ENCODE measurements around the gene CHMP5. TPM values are rescaled to one million over a fixed set of nuclear protein-coding genes. Genes with fewer than 3 reads are reported as not detected.

CHMP5 gene
- total RNA-seq, 1 experiment from 2014 or later, result 47.6 TPM

GRCh38 chr9:33264003-33264472 is 811 bp upstream of the CHMP5 start:
- Histone ChIP-seq H2BK15ac (ENCODE audit: low read depth, low read length) (no peak overlapping the region), H3K23ac (ENCODE audit: insufficient read length, low read depth, low read length) (no peak overlapping the region), H3K9ac (ENCODE audit: extremely low read depth, insufficient read length, low read length) (peak overlapping the region; percentile 44), H2BK12ac (ENCODE audit: insufficient read length, low read depth, low read length) (no peak overlapping the region), H3K4me2 (ENCODE audit: insufficient read depth, insufficient read length, low read length) (peak overlapping the region; percentile 59), H3K79me2 (ENCODE audit: insufficient read depth, low read length) (peaks cover 16% of the 10 kb centered on the region; the same call in 1 of the 2 replicates), H3K4me1 (ENCODE audit: insufficient read depth, low read length) (peaks cover 2% of the 10 kb centered on the region; the same call in 1 of the 2 replicates), H4K8ac (replicated peaks; ENCODE audit: insufficient read length, low read depth, low read length) (no peak overlapping the region), H2BK5ac (ENCODE audit: insufficient read length, low read length) (no peak overlapping the region), H3T11ph (ENCODE audit: low read length) (no peak overlapping the region), H3K27me3 (ENCODE audit: insufficient read depth, low read length) (no peaks in the 10 kb centered on the region), H3K56ac (ENCODE audit: insufficient read length, low read depth, low read length) (no peak overlapping the region), H4K20me1 (ENCODE audit: control insufficient read depth, insufficient read depth, insufficient read length) (no peaks in the 10 kb centered on the region), H3K4ac (ENCODE audit: low read depth, low read length) (no peak overlapping the region), H2BK120ac (ENCODE audit: low read depth, low read length, poor library complexity, severe bottlenecking) (no peak overlapping the region), H3K27ac (ENCODE audit: insufficient read length, low read depth, low read length) (no peak overlapping the region), H3K18ac (ENCODE audit: insufficient read length, low read depth, low read length) (peak overlapping the region; percentile 13), H3K23me2 (ENCODE audit: insufficient read length, low read depth, low read length, poor library complexity, severe bottlenecking) (peaks cover 5% of the 10 kb centered on the region), H3K14ac (ENCODE audit: insufficient read depth, low read length) (peak overlapping the region; percentile 37), H2BK20ac (ENCODE audit: low read depth, low read length, poor library complexity, severe bottlenecking) (no peak overlapping the region), H3K9me3 (ENCODE audit: control insufficient read depth, low read depth, low read length) (no peaks in the 10 kb centered on the region), H4K5ac (ENCODE audit: insufficient read length, low read depth, low read length) (no peak overlapping the region), H2AFZ (ENCODE audit: low read length) (no peak overlapping the region), H4K91ac (ENCODE audit: insufficient read length, low read depth, low read length) (no peak overlapping the region), H3K79me1 (ENCODE audit: insufficient read depth, low read depth, low read length, poor library complexity, severe bottlenecking) (peaks cover 9% of the 10 kb centered on the region), H2AK5ac (ENCODE audit: insufficient read length, low read length) (no peak overlapping the region)
- no peak for TF ChIP-seq CTCF (conservative IDR thresholded peaks at IDR 0.05)
- Mint-ChIP-seq H3K27ac (peak overlapping the region in 2 of 3 experiments; percentile 3 to 94; a peak in 4 of 7 replicates), H3K36me3 (ENCODE audit: insufficient read depth in 1 of 3, low read depth in 3 of 3) (peaks cover 28 to 59% (median 50%) of the 10 kb centered on the region in 3 experiments), H3K9me3 (no peaks in the 10 kb centered on the region), H3K4me3 (peak overlapping the region; percentile 89 to 98), H3K27me3 (ENCODE audit: low read depth) (no peaks in the 10 kb centered on the region), H3K4me1 (peaks cover 15 to 16% of the 10 kb centered on the region in 2 experiments)
- DNase-seq, result peak; percentile 39
- no CpG with 5 or more reads among the region's 37 CpGs for WGBS (ENCODE audit: extremely low coverage, insufficient read length, low lambda C conversion rate)

Data from H9 (cell line).